Activated gamma-delta T cell treated with anti-CD3 and anti-CD28 coated beads, Interleukin-2, amount 50 U/mL, for 16 hours (primary cell): ENCODE data around the gene ATF5.
"Not testable (repeated sequence)": the region's sequence is repeated elsewhere in the genome, so short reads cannot be mapped to it uniquely, and the experiment has no call there.

ENCODE experiments used
- DNase-seq: peaks from one replicate; pipeline ENCODE4 v3.0.0-alpha.2; 2020; ENCODE audit warnings: low read depth

The ATF5 gene

GRCh38 chr19:49923055-49924003 lies 5.7 kb upstream of the ATF5 start:
- DNase-seq: no peak

- no peak for DNase-seq
These were observed 4.8 kb upstream of the ATF5 start for GRCh38 chr19:49924004-49924880.

- DNase-seq: not testable (repeated sequence)
These were observed 4.2 kb upstream of the ATF5 start for GRCh38 chr19:49924881-49925210.

- DNase-seq: no peak
These were observed 3.5 kb upstream of the ATF5 start for GRCh38 chr19:49925486-49925885.

GRCh38 chr19:49926515-49926914 lies 2.5 kb upstream of the ATF5 start:
- no peak for DNase-seq

GRCh38 chr19:49927526-49928264 lies 1.3 kb upstream of the ATF5 start:
- no peak for DNase-seq

- DNase-seq: peak; percentile 86
These were observed 842 bp downstream of the ATF5 start for GRCh38 chr19:49929611-49930482.

- no peak for DNase-seq
These were observed 1.5 kb downstream of the ATF5 start for GRCh38 chr19:49930483-49931011.

- no peak for DNase-seq
These were observed 2.5 kb downstream of the ATF5 start for GRCh38 chr19:49931293-49932040.

GRCh38 chr19:49932041-49932451 lies 3.0 kb downstream of the ATF5 start:
- no peak for DNase-seq

GRCh38 chr19:49932731-49933131 lies 3.7 kb downstream of the ATF5 start:
- DNase-seq: peak; percentile 24

GRCh38 chr19:49933643-49934042 lies 4.6 kb downstream of the ATF5 start:
- DNase-seq: no peak

GRCh38 chr19:49936549-49936948 lies 7.5 kb downstream of the ATF5 start:
- no peak for DNase-seq

- DNase-seq: peak; percentile 71
These were observed 8.9 kb downstream of the ATF5 start for GRCh38 chr19:49937750-49938381.

- DNase-seq: no peak
These were observed 9.7 kb downstream of the ATF5 start for GRCh38 chr19:49938662-49939061.

GRCh38 chr19:49939721-49940481 lies 10.9 kb downstream of the ATF5 start:
- DNase-seq: no peak

GRCh38 chr19:49940482-49940791 lies 11.4 kb downstream of the ATF5 start:
- no peak for DNase-seq

- not testable (repeated sequence) for DNase-seq
These were observed 15.6 kb downstream of the ATF5 start for GRCh38 chr19:49944567-49944966.

GRCh38 chr19:49946415-49946814 lies 17.4 kb downstream of the ATF5 start:
- DNase-seq: no peak
